BJ (cell line): ENCODE results near the gene SLC7A10. TPM values are rescaled to one million over a fixed set of nuclear protein-coding genes. Genes with fewer than 3 reads are reported as not detected.

Experiments
- CTCF ChIA-PET: fragments of 350-600 bp; formaldehyde crosslinking; extraction: SDS; loops from one replicate; lab custom pipeline; 2021; ENCODE audit warnings: antibody characterized with exemption, inconsistent platforms; lab: Yijun Ruan, JAX
- POLR2A ChIA-PET: fragments of 300-600 bp; sonication (Branson Sonifier 250); formaldehyde crosslinking; extraction: SDS; loops from one replicate; lab custom pipeline; 2021; ENCODE audit warnings: antibody characterized with exemption; lab: Charles Lee
- DNase-seq: peaks from one replicate; pipeline ENCODE4 v3.0.0-alpha.2; 2011; ENCODE audit warnings: low read depth
- H3K27me3 ChIP-seq: 2 replicates; pipeline ENCODE4 v1.6.0; 2011; ENCODE audit warnings: low read length; ENCODE audit not compliant: control insufficient read depth, insufficient read depth
- H3K36me3 ChIP-seq: 2 replicates; pipeline ENCODE4 v1.5.1; 2011; ENCODE audit warnings: low read length; ENCODE audit not compliant: control insufficient read depth, insufficient read depth
- H3K4me3 ChIP-seq: 2 replicates; pipeline ENCODE4 v1.5.1; 2011; ENCODE audit warnings: low read depth, mild to moderate bottlenecking, control low read depth, low read length
- CTCF ChIP-seq: IDR thresholded peaks from 2 replicates; pipeline ENCODE4 v1.5.1; 2011; ENCODE audit warnings: low read depth, mild to moderate bottlenecking, control low read depth, inconsistent platforms, low read length, moderate library complexity; ENCODE audit not compliant: insufficient read depth
- polyA plus RNA-seq: library from polyadenylated mRNA; depleted of rRNA; stranded (reverse); fragments of >200 nt; gene quantifications from 2 replicates; pipeline ENCODE4 v1.2.3, GENCODE V29; 2011

The SLC7A10 gene
- polyA plus RNA-seq, 1 experiment = not detected

- no peak for TF ChIP-seq CTCF
- ChIA-PET CTCF (interaction anchor here (0.7 to 1.1 kb wide), 2 partner anchors 25 to 511 kb away, joined by 3 read pairs; no protein-coding TSS in a partner anchor), POLR2A (no interaction called here)
- Histone ChIP-seq H3K27me3 (no peaks in the 10 kb centered on the region), H3K4me3 (no peak overlapping the region), H3K36me3 (no peaks in the 10 kb centered on the region)
- DNase-seq = no peak
These were observed 41.4 kb upstream of the SLC7A10 start for GRCh38 chr19:33266974-33267484.

- ChIA-PET CTCF (interaction anchor here (0.8 to 1.1 kb wide), 3 partner anchors 19 to 142 kb away, joined by 3 read pairs; no protein-coding TSS in a partner anchor), POLR2A (no interaction called here)
- H3K36me3 ChIP-seq = no peaks in the 10 kb centered on the region
- H3K27me3 ChIP-seq = no peaks in the 10 kb centered on the region
- no peak for DNase-seq
- H3K4me3 ChIP-seq = no peak overlapping the region
- no peak for TF ChIP-seq CTCF
These were observed 39.3 kb upstream of the SLC7A10 start for GRCh38 chr19:33264881-33265445.

GRCh38 chr19:33263325-33264023 is 37.8 kb upstream of the SLC7A10 start:
- no peak for TF ChIP-seq CTCF
- no peaks in the 10 kb centered on the region for H3K27me3 ChIP-seq
- DNase-seq = no peak
- ChIA-PET POLR2A (no interaction called here), CTCF (no interaction called here)
- H3K36me3 ChIP-seq = no peaks in the 10 kb centered on the region
- H3K4me3 ChIP-seq = no peak overlapping the region

- no peak for TF ChIP-seq CTCF
- Histone ChIP-seq H3K4me3 (no peak overlapping the region), H3K36me3 (no peaks in the 10 kb centered on the region), H3K27me3 (no peaks in the 10 kb centered on the region)
- ChIA-PET POLR2A (no interaction called here), CTCF (no interaction called here)
- DNase-seq = no peak
These were observed 36.0 kb upstream of the SLC7A10 start for GRCh38 chr19:33261511-33262189.

GRCh38 chr19:33260628-33261418 is 35.2 kb upstream of the SLC7A10 start:
- Histone ChIP-seq H3K4me3 (no peak overlapping the region), H3K27me3 (no peaks in the 10 kb centered on the region), H3K36me3 (no peaks in the 10 kb centered on the region)
- ChIA-PET POLR2A (no interaction called here), CTCF (no interaction called here)
- no peak for DNase-seq
- TF ChIP-seq CTCF = no peak
